T-helper 17 cell (primary cell): ENCODE data around the gene DSG3. TPM values are rescaled to one million over a fixed set of nuclear protein-coding genes. Genes with fewer than 3 reads are reported as not detected.

Source experiments
- ATAC-seq: fragments of 150-1000 bp; cut with Tn5 transposase; 2 replicates; pipeline ENCODE4 v1.10.0; 2021; ENCODE audit warnings: mild to moderate bottlenecking, moderate library complexity
- DNase-seq, 3 donors: peaks; one replicate each; pipeline versions ENCODE4 v3.0.0 to v3.0.0-alpha.2; 2020 to 2021
- H3K9me3 ChIP-seq: one replicate; pipeline ENCODE4 v1.7.0; 2013; ENCODE audit warnings: low read length, mild to moderate bottlenecking; ENCODE audit not compliant: control insufficient read depth, poor library complexity, severe bottlenecking
- H3K27ac Mint-ChIP-seq: one replicate; pipeline ENCODE4 v1.8.0; 2022; ENCODE audit warnings: mild to moderate bottlenecking, moderate library complexity, mixed read lengths
- H3K27me3 Mint-ChIP-seq: one replicate; pipeline ENCODE4 v1.8.0; 2022; ENCODE audit warnings: mixed read lengths
- H3K36me3 Mint-ChIP-seq: one replicate; pipeline ENCODE4 v1.8.0; 2022; ENCODE audit warnings: low read depth, mixed read lengths
- H3K4me1 Mint-ChIP-seq: one replicate; pipeline ENCODE4 v1.8.0; 2022; ENCODE audit warnings: mild to moderate bottlenecking, mixed read lengths
- H3K4me3 Mint-ChIP-seq: one replicate; pipeline ENCODE4 v1.8.0; 2022; ENCODE audit warnings: mild to moderate bottlenecking, moderate library complexity, mixed read lengths
- total RNA-seq, 4 donors: library from RNA in 2 of 4; stranded (reverse) in 2 of 4; gene quantifications; one replicate each; pipeline ENCODE4 v1.2.3 and lab custom pipeline; 2022 to 2026

Gene DSG3
- total RNA-seq, 2 donors from 2014 or later: not detected

GRCh38 chr18:31444142-31444541, 3.4 kb upstream of the DSG3 start:
- Mint-ChIP-seq H3K27ac (no peak overlapping the region), H3K36me3 (no peaks in the 10 kb centered on the region), H3K4me1 (no peaks in the 10 kb centered on the region), H3K4me3 (no peak overlapping the region), H3K27me3 (peaks cover 4% of the 10 kb centered on the region)
- no peak for DNase-seq
- no peak for ATAC-seq
- no peaks in the 10 kb centered on the region for H3K9me3 ChIP-seq

GRCh38 chr18:31445908-31446307, 1.6 kb upstream of the DSG3 start:
- H3K4me3 Mint-ChIP-seq: no peak overlapping the region
- DNase-seq: no peak
- no peaks in the 10 kb centered on the region for H3K9me3 ChIP-seq
- H3K27ac Mint-ChIP-seq: no peak overlapping the region
- H3K27me3 Mint-ChIP-seq: peaks cover under 1% of the 10 kb centered on the region
- H3K4me1 Mint-ChIP-seq: no peaks in the 10 kb centered on the region
- no peak for ATAC-seq
- H3K36me3 Mint-ChIP-seq: no peaks in the 10 kb centered on the region

GRCh38 chr18:31446854-31447253, 687 bp upstream of the DSG3 start:
- ATAC-seq (no peak), DNase-seq (no peak)
- no peaks in the 10 kb centered on the region for H3K9me3 ChIP-seq
- H3K4me3 Mint-ChIP-seq: no peak overlapping the region
- H3K27ac Mint-ChIP-seq: no peak overlapping the region
- no peaks in the 10 kb centered on the region for H3K27me3 Mint-ChIP-seq
- no peaks in the 10 kb centered on the region for H3K4me1 Mint-ChIP-seq
- H3K36me3 Mint-ChIP-seq: no peaks in the 10 kb centered on the region

GRCh38 chr18:31450409-31450808, 2.9 kb downstream of the DSG3 start:
- Mint-ChIP-seq H3K4me3 (no peak overlapping the region), H3K27me3 (no peaks in the 10 kb centered on the region), H3K4me1 (no peaks in the 10 kb centered on the region), H3K27ac (no peak overlapping the region), H3K36me3 (no peaks in the 10 kb centered on the region)
- no peak for DNase-seq
- no peak for ATAC-seq
- no peaks in the 10 kb centered on the region for H3K9me3 ChIP-seq

- H3K36me3 Mint-ChIP-seq: no peaks in the 10 kb centered on the region
- H3K27ac Mint-ChIP-seq: no peak overlapping the region
- DNase-seq (no peak), ATAC-seq (no peak)
- H3K27me3 Mint-ChIP-seq: no peaks in the 10 kb centered on the region
- no peaks in the 10 kb centered on the region for H3K4me1 Mint-ChIP-seq
- no peaks in the 10 kb centered on the region for H3K9me3 ChIP-seq
- no peak overlapping the region for H3K4me3 Mint-ChIP-seq
Measured at GRCh38 chr18:31451625-31452024, 4.1 kb downstream of the DSG3 start.

GRCh38 chr18:31454066-31454708, 6.6 kb downstream of the DSG3 start:
- DNase-seq: no peak

GRCh38 chr18:31469629-31470028, 22.1 kb downstream of the DSG3 start:
- no peaks in the 10 kb centered on the region for H3K9me3 ChIP-seq
- Mint-ChIP-seq H3K27me3 (peaks cover 5% of the 10 kb centered on the region), H3K4me1 (no peaks in the 10 kb centered on the region), H3K27ac (no peak overlapping the region), H3K4me3 (no peak overlapping the region), H3K36me3 (no peaks in the 10 kb centered on the region)
- DNase-seq (no peak), ATAC-seq (no peak)

More at GRCh38 chr18:31454066-31454708, 6.6 kb downstream of the DSG3 start:
- ATAC-seq: no peak
- no peaks in the 10 kb centered on the region for H3K4me1 Mint-ChIP-seq
- no peaks in the 10 kb centered on the region for H3K9me3 ChIP-seq
- no peaks in the 10 kb centered on the region for H3K27me3 Mint-ChIP-seq
- H3K27ac Mint-ChIP-seq: no peak overlapping the region
- H3K4me3 Mint-ChIP-seq: no peak overlapping the region
- no peaks in the 10 kb centered on the region for H3K36me3 Mint-ChIP-seq

GRCh38 chr18:31478688-31479087, 31.1 kb downstream of the DSG3 start:
- H3K27me3 Mint-ChIP-seq: no peaks in the 10 kb centered on the region
- H3K36me3 Mint-ChIP-seq: no peaks in the 10 kb centered on the region
- H3K9me3 ChIP-seq: no peaks in the 10 kb centered on the region
- H3K4me1 Mint-ChIP-seq: no peaks in the 10 kb centered on the region
- no peak overlapping the region for H3K4me3 Mint-ChIP-seq
- DNase-seq (no peak), ATAC-seq (no peak)
- H3K27ac Mint-ChIP-seq: no peak overlapping the region

- H3K27ac Mint-ChIP-seq: no peak overlapping the region
- ATAC-seq: no peak
- no peaks in the 10 kb centered on the region for H3K9me3 ChIP-seq
- H3K4me1 Mint-ChIP-seq: no peaks in the 10 kb centered on the region
- no peaks in the 10 kb centered on the region for H3K36me3 Mint-ChIP-seq
- H3K4me3 Mint-ChIP-seq: no peak overlapping the region
- H3K27me3 Mint-ChIP-seq: peaks cover 9% of the 10 kb centered on the region
- DNase-seq: no peak
Measured at GRCh38 chr18:31482051-31482450, 34.5 kb downstream of the DSG3 start.

- no peak for DNase-seq
Measured at GRCh38 chr18:31483396-31483795, 35.9 kb downstream of the DSG3 start.

GRCh38 chr18:31484461-31484860, 36.9 kb downstream of the DSG3 start:
- Mint-ChIP-seq H3K36me3 (no peaks in the 10 kb centered on the region), H3K27ac (no peak overlapping the region), H3K4me3 (no peak overlapping the region), H3K27me3 (peaks cover 9% of the 10 kb centered on the region), H3K4me1 (no peaks in the 10 kb centered on the region)
- DNase-seq (no peak), ATAC-seq (no peak)
- no peaks in the 10 kb centered on the region for H3K9me3 ChIP-seq

More at GRCh38 chr18:31483396-31483795, 35.9 kb downstream of the DSG3 start:
- H3K27ac Mint-ChIP-seq: no peak overlapping the region
- H3K36me3 Mint-ChIP-seq: no peaks in the 10 kb centered on the region
- H3K9me3 ChIP-seq: no peaks in the 10 kb centered on the region
- no peak for ATAC-seq
- no peak overlapping the region for H3K4me3 Mint-ChIP-seq
- H3K27me3 Mint-ChIP-seq: peaks cover 9% of the 10 kb centered on the region
- no peaks in the 10 kb centered on the region for H3K4me1 Mint-ChIP-seq

GRCh38 chr18:31486165-31486564, 38.6 kb downstream of the DSG3 start:
- DNase-seq: no peak
- no peak for ATAC-seq
- Mint-ChIP-seq H3K27ac (no peak overlapping the region), H3K36me3 (no peaks in the 10 kb centered on the region), H3K4me1 (no peaks in the 10 kb centered on the region), H3K27me3 (peaks cover 9% of the 10 kb centered on the region), H3K4me3 (no peak overlapping the region)
- H3K9me3 ChIP-seq: no peaks in the 10 kb centered on the region

- Mint-ChIP-seq H3K36me3 (no peaks in the 10 kb centered on the region), H3K27ac (no peak overlapping the region), H3K4me3 (no peak overlapping the region), H3K4me1 (no peaks in the 10 kb centered on the region), H3K27me3 (peaks cover 9% of the 10 kb centered on the region)
- no peaks in the 10 kb centered on the region for H3K9me3 ChIP-seq
- ATAC-seq: no peak
- DNase-seq: no peak
Measured at GRCh38 chr18:31487246-31488015, 39.9 kb downstream of the DSG3 start.

- no peak for ATAC-seq
- Mint-ChIP-seq H3K4me3 (no peak overlapping the region), H3K4me1 (no peaks in the 10 kb centered on the region), H3K27ac (no peak overlapping the region), H3K36me3 (no peaks in the 10 kb centered on the region), H3K27me3 (peaks cover 4% of the 10 kb centered on the region)
- no peak for DNase-seq
- no peaks in the 10 kb centered on the region for H3K9me3 ChIP-seq
Measured at GRCh38 chr18:31489311-31489710, 41.8 kb downstream of the DSG3 start.
